ENCODE results near the gene APLNR.

APLNR gene

GRCh38 chr11:57241353-57241972 lies 4.4 kb upstream of the APLNR start:
- H2BK5ac ChIP-seq (ENCODE audit: low read depth, low read length, poor library complexity), result no peak overlapping the region
- no peak overlapping the region for H3K4me3 ChIP-seq (ENCODE audit: low read depth, low read length)
- no peak overlapping the region for H3K14ac ChIP-seq (ENCODE audit: low read length)
- no peak overlapping the region for H2BK12ac ChIP-seq (ENCODE audit: low read length)
- no peak overlapping the region for H4K12ac ChIP-seq (ENCODE audit: low read depth, low read length)
- no peak overlapping the region for H2AK5ac ChIP-seq (ENCODE audit: low read length)
- H3K27me3 ChIP-seq (ENCODE audit: insufficient read depth, low read length), result no peaks in the 10 kb centered on the region
- H3K9me3 ChIP-seq (ENCODE audit: insufficient read depth, low read depth, low read length), result no peaks in the 10 kb centered on the region
- WGBS (ENCODE audit: extremely low coverage, insufficient coverage, insufficient read length), result no CpG with 5 or more reads among the region's 2 CpGs
- DNase-seq, result no peak
- H3K23ac ChIP-seq (ENCODE audit: low read length), result no peak overlapping the region
- no peak overlapping the region for H2BK120ac ChIP-seq (ENCODE audit: insufficient read depth, low read length, poor library complexity)
- no peaks in the 10 kb centered on the region for H3K36me3 ChIP-seq (ENCODE audit: control insufficient read depth in 1 of 2, insufficient read depth in 2 of 2, low read length in 2 of 2)
- H3K4me2 ChIP-seq (ENCODE audit: low read length), result no peak overlapping the region
- no peak overlapping the region for H4K8ac ChIP-seq (ENCODE audit: low read depth, low read length)
- no peak overlapping the region for H4K91ac ChIP-seq (ENCODE audit: low read depth, low read length)
- no peak overlapping the region for H3K9ac ChIP-seq (ENCODE audit: low read length)
- H3K27ac ChIP-seq (ENCODE audit: low read depth, low read length), result no peak overlapping the region
- peaks cover 9 to 25% of the 10 kb centered on the region in 2 experiments for H3K4me1 ChIP-seq (ENCODE audit: control insufficient read depth in 1 of 2, insufficient read depth in 2 of 2, low read length in 2 of 2)
- no peak overlapping the region for H3K18ac ChIP-seq (ENCODE audit: low read length)
- H3K4ac ChIP-seq (ENCODE audit: low read depth, low read length), result no peak overlapping the region
- no peaks in the 10 kb centered on the region for H3K79me1 ChIP-seq (ENCODE audit: low read length)
- H2AFZ ChIP-seq (ENCODE audit: insufficient read depth, low read length, poor library complexity), result no peak overlapping the region
- H3K79me2 ChIP-seq (ENCODE audit: control insufficient read depth, insufficient read depth, low read length, poor library complexity), result no peaks in the 10 kb centered on the region

GRCh38 chr11:57240757-57241156 lies 3.7 kb upstream of the APLNR start:
- H2BK120ac ChIP-seq (ENCODE audit: insufficient read depth, low read length, poor library complexity), result no peak overlapping the region
- peaks cover 9 to 25% of the 10 kb centered on the region in 2 experiments for H3K4me1 ChIP-seq (ENCODE audit: control insufficient read depth in 1 of 2, insufficient read depth in 2 of 2, low read length in 2 of 2)
- H3K27me3 ChIP-seq (ENCODE audit: insufficient read depth, low read length), result no peaks in the 10 kb centered on the region
- no peak overlapping the region for H4K8ac ChIP-seq (ENCODE audit: low read depth, low read length)
- H3K9me3 ChIP-seq (ENCODE audit: insufficient read depth, low read depth, low read length), result peaks cover 2% of the 10 kb centered on the region
- DNase-seq, result no peak
- WGBS (ENCODE audit: extremely low coverage, insufficient coverage, insufficient read length), result no CpG with 5 or more reads among the region's 5 CpGs
- no peak overlapping the region for H4K12ac ChIP-seq (ENCODE audit: low read depth, low read length)
- no peak overlapping the region for H2AFZ ChIP-seq (ENCODE audit: insufficient read depth, low read length, poor library complexity)
- H4K91ac ChIP-seq (ENCODE audit: low read depth, low read length), result no peak overlapping the region
- no peaks in the 10 kb centered on the region for H3K79me1 ChIP-seq (ENCODE audit: low read length)
- no peak overlapping the region for H3K4me3 ChIP-seq (ENCODE audit: low read depth, low read length)
- peak overlapping the region; percentile 2 for H3K27ac ChIP-seq (ENCODE audit: low read depth, low read length)
- no peak overlapping the region for H3K23ac ChIP-seq (ENCODE audit: low read length)
- H3K9ac ChIP-seq (ENCODE audit: low read length), result no peak overlapping the region
- no peak overlapping the region for H3K4ac ChIP-seq (ENCODE audit: low read depth, low read length)
- H3K14ac ChIP-seq (ENCODE audit: low read length), result no peak overlapping the region
- no peak overlapping the region for H3K4me2 ChIP-seq (ENCODE audit: low read length)
- no peaks in the 10 kb centered on the region for H3K79me2 ChIP-seq (ENCODE audit: control insufficient read depth, insufficient read depth, low read length, poor library complexity)
- no peak overlapping the region for H2BK5ac ChIP-seq (ENCODE audit: low read depth, low read length, poor library complexity)
- no peak overlapping the region for H2BK12ac ChIP-seq (ENCODE audit: low read length)
- no peak overlapping the region for H3K18ac ChIP-seq (ENCODE audit: low read length)
- H2AK5ac ChIP-seq (ENCODE audit: low read length), result no peak overlapping the region
- H3K36me3 ChIP-seq (ENCODE audit: control insufficient read depth in 1 of 2, insufficient read depth in 2 of 2, low read length in 2 of 2), result no peaks in the 10 kb centered on the region

- Histone ChIP-seq H3K14ac (ENCODE audit: low read length) (no peak overlapping the region), H4K8ac (ENCODE audit: low read depth, low read length) (no peak overlapping the region), H3K4me1 (ENCODE audit: control insufficient read depth in 1 of 2, insufficient read depth in 2 of 2, low read length in 2 of 2) (peaks cover 9 to 25% of the 10 kb centered on the region in 2 experiments), H2BK12ac (ENCODE audit: low read length) (no peak overlapping the region), H4K12ac (ENCODE audit: low read depth, low read length) (no peak overlapping the region), H2BK5ac (ENCODE audit: low read depth, low read length, poor library complexity) (no peak overlapping the region), H3K4ac (ENCODE audit: low read depth, low read length) (no peak overlapping the region), H3K9me3 (ENCODE audit: insufficient read depth, low read depth, low read length) (peaks cover 2% of the 10 kb centered on the region), H3K4me3 (ENCODE audit: low read depth, low read length) (no peak overlapping the region), H2AFZ (ENCODE audit: insufficient read depth, low read length, poor library complexity) (no peak overlapping the region), H2AK5ac (ENCODE audit: low read length) (no peak overlapping the region), H3K27ac (ENCODE audit: low read depth, low read length) (no peak overlapping the region), H3K36me3 (ENCODE audit: control insufficient read depth in 1 of 2, insufficient read depth in 2 of 2, low read length in 2 of 2) (no peaks in the 10 kb centered on the region), H3K9ac (ENCODE audit: low read length) (no peak overlapping the region), H3K79me2 (ENCODE audit: control insufficient read depth, insufficient read depth, low read length, poor library complexity) (no peaks in the 10 kb centered on the region), H3K27me3 (ENCODE audit: insufficient read depth, low read length) (no peaks in the 10 kb centered on the region), H3K18ac (ENCODE audit: low read length) (no peak overlapping the region), H3K23ac (ENCODE audit: low read length) (no peak overlapping the region), H2BK120ac (ENCODE audit: insufficient read depth, low read length, poor library complexity) (no peak overlapping the region), H3K79me1 (ENCODE audit: low read length) (no peaks in the 10 kb centered on the region), H4K91ac (ENCODE audit: low read depth, low read length) (no peak overlapping the region), H3K4me2 (ENCODE audit: low read length) (no peak overlapping the region)
- WGBS (ENCODE audit: extremely low coverage, insufficient coverage, insufficient read length), result no CpG with 5 or more reads among the region's 2 CpGs
- no peak for DNase-seq
Observed at GRCh38 chr11:57240007-57240406, 3.0 kb upstream of the APLNR start.

GRCh38 chr11:57239348-57239747 lies 2.3 kb upstream of the APLNR start:
- DNase-seq, result no peak
- Histone ChIP-seq H3K79me2 (ENCODE audit: control insufficient read depth, insufficient read depth, low read length, poor library complexity) (no peaks in the 10 kb centered on the region), H2BK5ac (ENCODE audit: low read depth, low read length, poor library complexity) (no peak overlapping the region), H4K91ac (ENCODE audit: low read depth, low read length) (no peak overlapping the region), H3K4me1 (ENCODE audit: control insufficient read depth in 1 of 2, insufficient read depth in 2 of 2, low read length in 2 of 2) (peaks cover 9 to 25% of the 10 kb centered on the region in 2 experiments), H3K4me2 (ENCODE audit: low read length) (no peak overlapping the region), H3K27me3 (ENCODE audit: insufficient read depth, low read length) (no peaks in the 10 kb centered on the region), H3K9me3 (ENCODE audit: insufficient read depth, low read depth, low read length) (peaks cover 2% of the 10 kb centered on the region), H3K4me3 (ENCODE audit: low read depth, low read length) (no peak overlapping the region), H2AK5ac (ENCODE audit: low read length) (no peak overlapping the region), H3K9ac (ENCODE audit: low read length) (no peak overlapping the region), H2BK120ac (ENCODE audit: insufficient read depth, low read length, poor library complexity) (no peak overlapping the region), H3K23ac (ENCODE audit: low read length) (no peak overlapping the region), H3K36me3 (ENCODE audit: control insufficient read depth in 1 of 2, insufficient read depth in 2 of 2, low read length in 2 of 2) (no peaks in the 10 kb centered on the region), H2AFZ (ENCODE audit: insufficient read depth, low read length, poor library complexity) (no peak overlapping the region), H3K4ac (ENCODE audit: low read depth, low read length) (no peak overlapping the region), H4K12ac (ENCODE audit: low read depth, low read length) (no peak overlapping the region), H3K79me1 (ENCODE audit: low read length) (no peaks in the 10 kb centered on the region), H2BK12ac (ENCODE audit: low read length) (no peak overlapping the region), H3K14ac (ENCODE audit: low read length) (no peak overlapping the region), H3K27ac (ENCODE audit: low read depth, low read length) (no peak overlapping the region), H4K8ac (ENCODE audit: low read depth, low read length) (no peak overlapping the region), H3K18ac (ENCODE audit: low read length) (no peak overlapping the region)
- WGBS (ENCODE audit: extremely low coverage, insufficient coverage, insufficient read length), result no CpG with 5 or more reads among the region's 1 CpG

All from trophoblast cell (in vitro differentiated cells and primary cell).